22Rv1 (cell line): ENCODE results near the gene ODAD4.

Experiments used
- CTCF ChIP-seq: fragments of 450-650 bp; IDR thresholded peaks from 2 replicates; pipeline ENCODE4 v1.5.1; 2017; ENCODE audit warnings: mild to moderate bottlenecking
- ZFX ChIP-seq: fragments of 450-650 bp; IDR thresholded peaks from 2 replicates; pipeline ENCODE4 v1.6.1; 2017; ENCODE audit warnings: antibody characterized with exemption, borderline replicate concordance

GRCh38 chr17:42002175-42002791 is 71.9 kb downstream of the ODAD4 start:
- no peak for TF ChIP-seq CTCF
- no peak for TF ChIP-seq ZFX
